Bronchial epithelial cell (primary cell): Measurements from ENCODE around the gene IQGAP3. TPM values are rescaled to one million over a fixed set of nuclear protein-coding genes. Genes with fewer than 3 reads are reported as not detected.

ENCODE experiments used
- DNase-seq: peaks from one replicate; pipeline ENCODE4 v3.0.0-alpha.2; 2010; ENCODE audit warnings: low read depth
- FAIRE-seq: peaks from 2 replicates; lab custom pipeline; 2011; peaks lifted over from hg19 to GRCh38; lab: Jason Lieb, UNC
- H3K27me3 ChIP-seq: 2 replicates; pipeline ENCODE4 v1.5.1; 2011; ENCODE audit warnings: low read length; ENCODE audit not compliant: control insufficient read depth, insufficient read depth
- H3K36me3 ChIP-seq: 2 replicates; pipeline ENCODE4 v1.5.1; 2011; ENCODE audit warnings: low read length; ENCODE audit not compliant: control insufficient read depth, insufficient read depth
- H3K4me3 ChIP-seq: 2 replicates; pipeline ENCODE4 v1.5.1; 2011; ENCODE audit warnings: mild to moderate bottlenecking, low read depth, low read length, control low read depth
- CTCF ChIP-seq: IDR thresholded peaks from 2 replicates; pipeline ENCODE4 v1.5.1; 2011; ENCODE audit warnings: mild to moderate bottlenecking, moderate library complexity, low read length, control low read depth, inconsistent platforms; ENCODE audit not compliant: insufficient read depth, severe bottlenecking
- total RNA-seq: library from RNA; depleted of rRNA; stranded (reverse); fragments of >200 nt; gene quantifications from 2 replicates; pipeline ENCODE4 v1.2.1, GENCODE V29; 2014

The IQGAP3 gene
- total RNA-seq, 1 donor from 2014 or later, result 0.53 TPM

GRCh38 chr1:156572663-156573018 lies 276 bp upstream of the IQGAP3 start:
- Histone ChIP-seq H3K36me3 (no peaks in the 10 kb centered on the region), H3K4me3 (no peak overlapping the region), H3K27me3 (no peaks in the 10 kb centered on the region)
- no peak for TF ChIP-seq CTCF
- DNase-seq, result no peak
- FAIRE-seq, result no peak

- Histone ChIP-seq H3K27me3 (no peaks in the 10 kb centered on the region), H3K36me3 (no peaks in the 10 kb centered on the region), H3K4me3 (peak overlapping the region; percentile 54)
- DNase-seq (peak; percentile 93), FAIRE-seq (no peak)
- TF ChIP-seq CTCF, result no peak
Measured at GRCh38 chr1:156571261-156571852, 1.0 kb downstream of the IQGAP3 start.

- no peak for DNase-seq
- no peak for TF ChIP-seq CTCF
- H3K4me3 ChIP-seq, result no peak overlapping the region
- peaks cover 2% of the 10 kb centered on the region for H3K36me3 ChIP-seq
- H3K27me3 ChIP-seq, result no peaks in the 10 kb centered on the region
- FAIRE-seq, result no peak
Measured at GRCh38 chr1:156566436-156566835, 5.9 kb downstream of the IQGAP3 start.

GRCh38 chr1:156565519-156565918 lies 6.8 kb downstream of the IQGAP3 start:
- peaks cover 2% of the 10 kb centered on the region for H3K36me3 ChIP-seq
- FAIRE-seq (no peak), DNase-seq (no peak)

GRCh38 chr1:156560585-156561163 lies 11.7 kb downstream of the IQGAP3 start:
- no peak for TF ChIP-seq CTCF
- Histone ChIP-seq H3K4me3 (no peak overlapping the region), H3K36me3 (peaks cover 3% of the 10 kb centered on the region), H3K27me3 (no peaks in the 10 kb centered on the region)
- FAIRE-seq, result no peak
- DNase-seq, result no peak

More at GRCh38 chr1:156565519-156565918, 6.8 kb downstream of the IQGAP3 start:
- no peaks in the 10 kb centered on the region for H3K27me3 ChIP-seq
- no peak overlapping the region for H3K4me3 ChIP-seq
- no peak for TF ChIP-seq CTCF

- no peak for TF ChIP-seq CTCF
- no peak for FAIRE-seq
- no peak for DNase-seq
- no peak overlapping the region for H3K4me3 ChIP-seq
- H3K36me3 ChIP-seq, result peaks cover 3% of the 10 kb centered on the region
- H3K27me3 ChIP-seq, result no peaks in the 10 kb centered on the region
Measured at GRCh38 chr1:156559797-156560385, 12.5 kb downstream of the IQGAP3 start.
